ENCODE data around the gene LDLRAD3. TPM values are rescaled to one million over a fixed set of nuclear protein-coding genes. Genes with fewer than 3 reads are reported as not detected.

Gene LDLRAD3
- total RNA-seq, 2 donors from 2014 or later, result 30.8 to 42.5 TPM

DNA sequence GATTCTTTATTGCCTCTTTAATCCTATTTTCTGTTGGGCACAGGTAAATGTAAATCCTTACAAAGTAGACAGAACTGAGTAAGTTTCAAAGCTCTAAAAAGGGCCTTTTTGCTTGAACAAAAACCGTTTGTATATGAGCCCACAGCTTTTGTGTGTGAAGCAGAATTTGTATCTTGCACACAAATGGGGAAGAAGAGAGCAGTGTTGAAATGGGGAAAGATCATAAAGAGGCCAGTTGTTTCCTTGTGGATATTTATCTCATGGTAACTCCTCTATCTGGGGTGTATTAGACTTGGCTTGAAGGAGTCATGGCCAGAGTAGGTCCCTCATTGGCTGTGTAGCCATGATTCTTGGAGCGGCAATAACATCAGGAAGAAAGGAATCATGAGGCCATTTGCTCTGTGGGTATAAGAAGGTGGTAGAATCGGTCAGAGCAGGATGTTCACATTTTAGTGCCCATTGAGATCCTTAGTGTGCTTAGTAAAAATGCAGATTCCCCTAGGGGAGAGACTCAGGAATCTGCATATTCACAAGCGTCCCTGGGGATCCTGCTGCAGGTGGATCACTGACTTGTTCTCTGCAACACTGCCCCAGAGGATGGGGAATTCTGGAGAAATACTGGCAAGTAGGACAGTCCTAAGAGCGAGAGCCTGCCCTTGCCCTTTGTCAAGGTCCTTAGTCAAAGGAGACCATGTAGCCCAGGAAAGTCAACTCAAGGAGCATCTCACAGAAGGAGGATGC is 126.5 kb downstream of the LDLRAD3 start:
- intact Hi-C loops (cut with DNase I), result no loop called here
- H3K4me1 ChIP-seq (replicated peaks), result no peaks in the 10 kb centered on the region
- no peak for TF ChIP-seq POLR2A (IDR thresholded peaks at IDR 0.05)
- no peak for TF ChIP-seq POLR2AphosphoS5 (IDR thresholded peaks at IDR 0.05)
- no peak for TF ChIP-seq CTCF (IDR thresholded peaks at IDR 0.05)
- H3K36me3 ChIP-seq, result no peaks in the 10 kb centered on the region
- DNase-seq (ENCODE audit: low spot score), result no peak
- no peaks in the 10 kb centered on the region for H3K27me3 ChIP-seq (replicated peaks; ENCODE audit: insufficient read depth)
- H3K9me3 ChIP-seq, result no peaks in the 10 kb centered on the region
- 82% methylated on average over 5 of the region's 5 CpGs for WGBS
- H3K4me3 ChIP-seq, result no peak overlapping the region
- H3K27ac ChIP-seq, result no peak overlapping the region

DNA sequence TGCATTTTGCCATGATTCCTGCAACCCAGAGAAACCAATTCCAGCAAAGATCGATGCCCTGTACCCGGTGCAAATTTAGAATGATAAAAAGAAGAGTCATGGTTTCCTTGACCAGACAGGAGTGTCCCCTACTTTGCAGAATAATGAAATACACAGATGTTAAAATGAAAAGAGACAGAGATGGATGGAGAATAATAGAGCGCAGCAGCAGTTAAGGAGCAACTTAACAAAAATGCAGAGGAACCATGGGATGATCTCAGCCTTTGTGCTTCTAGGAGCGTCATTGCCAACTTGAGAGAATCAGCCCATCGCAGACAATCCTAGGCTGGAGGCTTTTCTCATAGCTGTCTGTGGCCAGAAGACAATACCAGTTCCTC is 127.1 kb downstream of the LDLRAD3 start:
- Histone ChIP-seq H3K4me1 (replicated peaks) (no peaks in the 10 kb centered on the region), H3K27me3 (replicated peaks; ENCODE audit: insufficient read depth) (no peaks in the 10 kb centered on the region), H3K27ac (no peak overlapping the region), H3K9me3 (no peaks in the 10 kb centered on the region), H3K36me3 (no peaks in the 10 kb centered on the region), H3K4me3 (no peak overlapping the region)
- no peak for TF ChIP-seq POLR2A (IDR thresholded peaks at IDR 0.05)
- no peak for TF ChIP-seq POLR2AphosphoS5 (IDR thresholded peaks at IDR 0.05)
- intact Hi-C loops (cut with DNase I), result no loop called here
- DNase-seq (ENCODE audit: low spot score), result no peak
- WGBS, result 81% methylated on average over 5 of the region's 5 CpGs

- Histone ChIP-seq H3K27ac (no peak overlapping the region), H3K36me3 (no peaks in the 10 kb centered on the region), H3K4me3 (no peak overlapping the region), H3K27me3 (replicated peaks; ENCODE audit: insufficient read depth) (no peaks in the 10 kb centered on the region), H3K4me1 (replicated peaks) (no peaks in the 10 kb centered on the region), H3K9me3 (no peaks in the 10 kb centered on the region)
- no peak for DNase-seq (ENCODE audit: low spot score)
- TF ChIP-seq POLR2A (IDR thresholded peaks at IDR 0.05) (no peak), POLR2AphosphoS5 (IDR thresholded peaks at IDR 0.05) (no peak), CTCF (IDR thresholded peaks at IDR 0.05) (no peak)
- intact Hi-C loops (cut with DNase I), result no loop called here
- 71% methylated on average over 2 of the region's 2 CpGs for WGBS
These were observed 128.1 kb downstream of the LDLRAD3 start for GRCh38 chr11:36071917-36072500.

GRCh38 chr11:36073411-36074203 is 129.7 kb downstream of the LDLRAD3 start:
- Histone ChIP-seq H3K4me1 (replicated peaks) (no peaks in the 10 kb centered on the region), H3K36me3 (no peaks in the 10 kb centered on the region), H3K9me3 (no peaks in the 10 kb centered on the region), H3K4me3 (no peak overlapping the region), H3K27ac (no peak overlapping the region), H3K27me3 (replicated peaks; ENCODE audit: insufficient read depth) (no peaks in the 10 kb centered on the region)
- WGBS, result 62% methylated on average over 9 of the region's 9 CpGs
- TF ChIP-seq POLR2A (IDR thresholded peaks at IDR 0.05) (no peak), POLR2AphosphoS5 (IDR thresholded peaks at IDR 0.05) (peak; percentile 37)
- intact Hi-C loops (cut with DNase I), result no loop called here
- DNase-seq (ENCODE audit: low spot score), result no peak

DNA sequence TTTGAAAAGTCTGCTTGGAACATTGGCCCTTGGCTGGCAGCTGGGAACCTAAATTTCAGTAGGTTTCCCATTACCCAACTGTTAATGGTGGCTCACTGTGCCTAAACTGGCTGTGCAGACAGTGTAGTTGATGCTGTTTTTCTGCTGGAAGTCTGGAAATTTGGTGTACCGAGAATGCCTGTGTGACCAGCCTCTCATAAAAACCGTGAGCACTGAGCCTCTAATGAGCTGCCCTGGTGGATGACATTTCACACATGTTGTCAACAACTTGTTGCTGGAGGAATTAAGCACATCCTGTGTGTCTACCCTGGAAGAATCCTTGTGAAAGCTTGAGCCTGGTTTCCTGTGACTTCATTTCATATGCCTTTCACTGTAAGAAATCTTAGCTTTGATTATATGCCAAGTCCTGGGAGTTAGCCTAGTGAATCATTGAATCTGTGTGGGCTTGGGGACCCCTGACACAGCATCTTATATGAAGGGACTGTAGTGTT is 131.1 kb downstream of the LDLRAD3 start:
- Histone ChIP-seq H3K27ac (no peak overlapping the region), H3K27me3 (replicated peaks; ENCODE audit: insufficient read depth) (no peaks in the 10 kb centered on the region), H3K4me1 (replicated peaks) (no peaks in the 10 kb centered on the region), H3K4me3 (no peak overlapping the region), H3K36me3 (no peaks in the 10 kb centered on the region), H3K9me3 (no peaks in the 10 kb centered on the region)
- WGBS, result 49% methylated on average over 2 of the region's 2 CpGs
- TF ChIP-seq POLR2A (IDR thresholded peaks at IDR 0.05), result no peak
- TF ChIP-seq POLR2AphosphoS5 (IDR thresholded peaks at IDR 0.05), result no peak
- no peak for TF ChIP-seq CTCF (IDR thresholded peaks at IDR 0.05)
- DNase-seq (ENCODE audit: low spot score), result no peak
- intact Hi-C loops (cut with DNase I), result no loop called here

Measured in prostate gland (tissue), 2 donors.